Measurements from ENCODE around the gene CD7. TPM values are rescaled to one million over a fixed set of nuclear protein-coding genes. Genes with fewer than 3 reads are reported as not detected.

CD7 gene
- total RNA-seq, 1 experiment from 2014 or later: not detected

DNA sequence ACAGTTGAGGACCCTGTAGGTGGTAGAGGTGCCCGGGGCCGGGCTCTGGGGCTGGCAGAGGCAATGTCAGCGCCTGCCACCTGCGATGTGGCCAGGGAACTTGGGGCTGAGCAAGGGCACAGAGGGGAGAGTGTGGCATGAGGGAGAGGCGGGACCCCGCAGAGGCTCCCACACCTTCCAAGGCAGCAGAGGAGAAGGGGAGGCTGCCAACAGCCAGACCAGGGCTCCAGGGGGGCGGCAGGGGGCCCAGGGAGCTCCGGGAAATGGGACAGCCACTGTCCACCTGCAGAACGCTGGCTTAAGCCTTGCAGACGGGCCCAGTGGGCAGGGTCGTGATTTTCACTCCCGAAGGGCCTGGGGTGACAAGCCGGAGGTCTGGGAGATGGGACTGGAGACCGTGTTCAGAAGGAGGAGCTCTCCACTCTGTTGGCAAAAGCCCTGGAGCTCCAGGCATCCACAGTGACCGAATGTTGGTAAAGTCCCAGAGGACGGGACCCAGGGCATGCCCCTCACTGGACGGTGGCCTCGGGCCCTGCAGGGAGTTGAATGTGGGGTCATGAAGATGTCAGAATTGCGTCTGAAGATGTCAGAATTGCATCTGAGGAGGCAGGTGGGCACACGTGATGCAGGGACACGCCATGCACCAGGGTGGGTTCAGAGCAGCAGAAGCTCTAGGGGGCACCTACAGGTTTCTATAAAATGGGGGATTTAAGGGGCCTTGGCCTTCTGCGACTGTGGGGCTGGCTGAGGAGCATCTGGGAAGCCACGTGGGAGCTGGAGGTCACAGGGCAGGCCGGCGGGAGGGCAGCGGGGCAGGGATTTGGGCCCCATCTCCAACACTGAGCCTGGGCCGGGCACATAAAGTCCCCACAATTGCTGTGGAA, 18.6 kb downstream of the CD7 start:
- Histone ChIP-seq H3K27me3 (no peaks in the 10 kb centered on the region), H3K36me3 (no peaks in the 10 kb centered on the region), H3K9me3 (no peaks in the 10 kb centered on the region), H3K4me3 (peak overlapping the region; percentile 47)
- DNase-seq: no peak

DNA sequence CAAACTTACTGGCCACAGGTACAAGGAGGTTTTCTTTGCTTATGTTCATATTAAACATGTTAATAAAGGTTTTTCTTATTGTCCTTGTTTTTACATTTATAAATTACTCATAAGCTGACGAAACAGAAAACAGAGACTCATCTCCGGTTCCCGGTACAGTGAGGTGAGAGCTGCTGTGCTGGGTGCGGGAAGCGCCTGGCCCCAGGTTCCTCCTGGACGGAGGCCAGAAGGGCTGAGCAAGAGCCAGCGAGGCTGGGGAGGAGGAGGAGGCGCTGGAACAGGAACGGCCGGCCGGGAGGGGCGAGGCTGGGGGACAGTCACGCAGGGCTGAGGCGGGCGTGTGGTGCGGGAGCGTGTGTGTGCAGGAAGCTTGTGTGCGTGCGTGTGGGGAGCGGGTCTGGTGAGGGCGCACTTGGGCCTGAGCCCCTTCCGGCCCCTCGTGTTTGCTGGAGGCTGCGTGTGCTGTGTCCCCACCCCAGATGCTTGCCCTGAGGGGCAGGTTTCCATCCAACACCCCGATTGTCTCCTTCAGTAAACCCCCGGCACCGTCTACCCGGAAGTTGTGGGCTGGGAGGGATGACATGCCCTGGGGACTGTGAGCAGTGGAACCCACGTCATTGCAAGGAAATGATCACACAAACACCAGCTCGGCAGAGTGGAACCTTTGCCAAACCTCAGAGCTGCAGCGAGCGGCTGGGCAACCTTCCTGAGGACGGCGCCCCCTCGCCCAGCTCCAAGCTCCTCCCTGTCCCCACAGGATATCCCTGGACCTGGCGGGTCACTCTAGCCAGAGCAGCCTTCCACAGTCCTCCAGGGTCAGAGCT, 19.5 kb downstream of the CD7 start:
- H3K36me3 ChIP-seq: 0 out of 2 replicates have a peak, but pooled peaks cover 2% of the 10 kb centered on the region

DNA sequence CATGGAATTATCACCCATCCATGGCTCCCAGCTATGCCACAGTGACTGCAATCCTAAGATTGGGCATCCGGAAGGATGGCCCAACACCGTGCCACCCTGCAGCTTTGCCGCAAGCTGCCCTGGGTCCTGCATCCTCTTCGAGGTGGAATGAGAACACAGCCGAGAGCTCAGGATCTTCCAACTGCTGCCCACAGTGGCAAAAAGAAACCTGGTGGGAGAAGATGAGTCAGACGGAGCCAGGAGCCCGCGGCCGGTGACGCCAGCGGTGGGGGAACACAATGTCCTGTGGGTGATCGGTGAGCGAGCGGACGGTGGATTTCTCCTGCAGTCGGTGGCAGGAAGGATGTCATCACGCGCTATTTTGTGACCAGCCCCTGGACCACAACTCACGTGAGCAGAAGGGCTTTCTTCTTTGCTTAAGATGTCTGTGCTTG, 20.1 kb downstream of the CD7 start:
- H3K36me3 ChIP-seq: 0 out of 2 replicates have a peak, but pooled peaks cover 2% of the 10 kb centered on the region
- peak; percentile 76 for DNase-seq

More for the DNA sequence above, 19.5 kb downstream of the CD7 start:
- peak; percentile 91 for DNase-seq
- Histone ChIP-seq H3K9me3 (no peaks in the 10 kb centered on the region), H3K27me3 (no peaks in the 10 kb centered on the region), H3K4me3 (peak overlapping the region; percentile 47)

GRCh38 chr17:82296511-82297279, 20.7 kb downstream of the CD7 start:
- Histone ChIP-seq H3K9me3 (no peaks in the 10 kb centered on the region), H3K27me3 (no peaks in the 10 kb centered on the region), H3K4me3 (peak overlapping the region; percentile 47), H3K36me3 (0 out of 2 replicates have a peak, but pooled peaks cover 2% of the 10 kb centered on the region)
- no peak for DNase-seq

More for the DNA sequence above, 20.1 kb downstream of the CD7 start:
- Histone ChIP-seq H3K27me3 (no peaks in the 10 kb centered on the region), H3K4me3 (peak overlapping the region; percentile 47), H3K9me3 (no peaks in the 10 kb centered on the region)

GRCh38 chr17:82295472-82295814, 22.0 kb downstream of the CD7 start:
- Histone ChIP-seq H3K4me3 (no peak overlapping the region), H3K9me3 (no peaks in the 10 kb centered on the region), H3K27me3 (no peaks in the 10 kb centered on the region), H3K36me3 (0 out of 2 replicates have a peak, but pooled peaks cover 2% of the 10 kb centered on the region)
- DNase-seq: no peak

DNA sequence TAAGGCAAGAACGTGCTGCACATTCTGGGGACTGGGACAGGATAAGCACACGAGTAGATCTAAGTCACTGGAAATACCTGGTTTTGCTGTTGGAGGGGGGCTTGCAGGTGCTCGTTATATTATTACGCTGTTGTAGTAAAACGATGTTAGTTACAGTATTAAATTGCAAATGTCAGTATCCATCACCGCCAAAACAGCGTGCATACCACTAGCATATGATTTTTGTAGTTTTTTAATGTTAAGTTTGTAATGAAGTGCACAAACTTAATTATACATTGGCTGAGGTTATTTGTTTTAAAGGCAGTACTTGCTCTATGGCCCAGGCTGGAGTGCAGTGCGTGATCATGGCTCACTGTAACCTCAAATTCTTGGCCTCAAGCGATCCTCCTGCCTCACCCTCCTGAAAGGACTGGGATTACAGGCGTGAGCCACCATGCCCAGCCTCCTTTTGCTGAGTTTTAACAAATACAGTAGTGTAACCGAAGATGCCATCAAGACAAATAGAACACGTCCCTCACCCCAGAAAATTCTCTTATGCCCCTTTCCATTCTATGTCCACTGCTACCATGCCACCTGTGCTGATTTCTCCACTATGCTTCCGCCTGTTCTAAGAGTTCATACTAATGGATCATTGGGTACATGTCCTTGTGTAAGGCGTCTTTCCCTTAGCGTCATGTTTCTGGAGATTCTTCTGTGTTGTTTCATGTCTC, 23.2 kb downstream of the CD7 start:
- peak overlapping the region; percentile 43 for H3K4me3 ChIP-seq
- no peaks in the 10 kb centered on the region for H3K27me3 ChIP-seq
- H3K9me3 ChIP-seq: no peaks in the 10 kb centered on the region
- no peak for DNase-seq
- H3K36me3 ChIP-seq: 0 out of 2 replicates have a peak, but pooled peaks cover 2% of the 10 kb centered on the region

DNA sequence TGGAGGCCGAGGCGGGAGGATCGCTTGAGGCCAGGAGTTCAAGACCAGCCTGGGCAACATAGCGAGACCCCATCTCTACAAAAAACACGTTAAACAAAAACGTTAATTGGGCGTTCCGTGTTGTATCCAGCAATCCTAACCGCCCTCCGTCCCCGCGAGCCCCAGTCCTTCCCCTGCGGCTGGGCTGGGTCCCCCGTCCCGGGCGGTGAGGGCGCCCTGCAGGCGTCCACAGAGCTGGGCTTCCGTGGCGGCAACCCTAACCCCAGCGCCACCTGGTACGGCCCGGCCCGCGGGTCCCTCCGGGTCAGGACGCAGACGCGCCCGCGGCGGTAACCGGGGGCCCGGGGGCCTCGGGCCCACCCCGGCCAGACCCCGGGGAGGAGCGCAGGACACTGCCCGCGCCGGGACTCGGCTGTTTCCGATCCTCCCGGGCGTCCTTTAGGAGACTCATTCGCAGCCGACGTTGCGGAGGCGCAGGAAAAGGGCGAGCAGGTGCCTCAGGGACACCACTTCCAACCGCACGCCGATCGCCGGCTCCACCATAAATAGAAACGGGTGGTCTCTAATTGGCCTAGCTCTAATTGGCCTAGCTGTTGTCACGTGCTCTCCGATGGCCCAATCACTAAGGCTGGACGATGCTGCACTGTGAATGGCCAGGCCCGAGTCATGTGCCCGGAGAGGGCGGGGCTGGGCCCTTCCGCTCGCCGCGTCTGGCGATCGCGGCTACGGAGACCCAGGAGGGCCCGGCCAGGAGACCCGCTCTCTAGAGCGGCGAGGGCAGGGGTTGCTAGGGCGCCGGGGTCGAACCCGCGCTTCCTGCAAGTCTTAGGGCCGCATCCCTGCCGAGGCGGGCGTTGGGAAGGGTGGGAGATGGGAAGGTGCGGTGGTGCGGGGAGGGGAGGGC, 24.9 kb downstream of the CD7 start:
- 0 out of 2 replicates have a peak, but pooled peaks cover 2% of the 10 kb centered on the region for H3K36me3 ChIP-seq
- no peaks in the 10 kb centered on the region for H3K27me3 ChIP-seq
- peak; percentile 99 for DNase-seq
- peak overlapping the region; percentile 78 for H3K4me3 ChIP-seq
- H3K9me3 ChIP-seq: peaks cover under 1% of the 10 kb centered on the region

DNA sequence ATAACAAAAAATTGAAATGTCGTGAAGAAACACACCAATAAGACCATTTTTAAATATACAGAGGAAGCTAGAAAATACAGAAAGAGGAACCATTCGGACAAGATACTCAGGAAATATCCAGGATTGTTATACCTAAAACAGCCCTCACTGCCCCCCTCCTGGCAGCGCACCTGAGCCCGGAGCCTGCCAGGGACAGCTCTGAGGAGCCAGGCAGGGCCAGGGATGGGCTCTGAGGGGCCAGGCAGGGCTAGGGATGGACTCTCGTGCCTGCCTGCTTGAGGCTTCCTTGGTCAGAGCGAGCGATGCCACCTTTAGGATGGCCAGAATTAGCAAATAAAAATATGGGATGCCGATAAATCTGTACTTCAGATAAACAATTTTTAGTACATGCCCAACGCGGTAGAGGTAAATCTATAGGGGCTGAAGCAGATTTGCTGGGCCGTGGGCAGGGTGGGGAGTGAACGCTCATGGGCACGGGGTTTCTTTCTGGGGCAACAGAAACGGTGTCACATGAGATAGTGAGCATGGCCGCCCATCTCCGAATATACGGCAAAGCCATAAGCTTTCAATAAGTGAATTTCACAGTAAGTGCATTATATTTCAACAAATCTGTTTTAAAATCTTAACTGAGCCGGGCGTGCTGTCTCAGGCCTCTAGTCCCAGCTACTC, 25.7 kb downstream of the CD7 start:
- Histone ChIP-seq H3K36me3 (0 out of 2 replicates have a peak, but pooled peaks cover 2% of the 10 kb centered on the region), H3K9me3 (peaks cover 8% of the 10 kb centered on the region), H3K27me3 (no peaks in the 10 kb centered on the region), H3K4me3 (peak overlapping the region; percentile 78)
- DNase-seq: no peak

- no peak overlapping the region for H3K4me3 ChIP-seq
- H3K36me3 ChIP-seq: no peaks in the 10 kb centered on the region
- DNase-seq: peak; percentile 43
- no peaks in the 10 kb centered on the region for H3K27me3 ChIP-seq
- H3K9me3 ChIP-seq: peaks cover 8% of the 10 kb centered on the region
These were observed 29.3 kb downstream of the CD7 start for GRCh38 chr17:82287868-82288801.

DNA sequence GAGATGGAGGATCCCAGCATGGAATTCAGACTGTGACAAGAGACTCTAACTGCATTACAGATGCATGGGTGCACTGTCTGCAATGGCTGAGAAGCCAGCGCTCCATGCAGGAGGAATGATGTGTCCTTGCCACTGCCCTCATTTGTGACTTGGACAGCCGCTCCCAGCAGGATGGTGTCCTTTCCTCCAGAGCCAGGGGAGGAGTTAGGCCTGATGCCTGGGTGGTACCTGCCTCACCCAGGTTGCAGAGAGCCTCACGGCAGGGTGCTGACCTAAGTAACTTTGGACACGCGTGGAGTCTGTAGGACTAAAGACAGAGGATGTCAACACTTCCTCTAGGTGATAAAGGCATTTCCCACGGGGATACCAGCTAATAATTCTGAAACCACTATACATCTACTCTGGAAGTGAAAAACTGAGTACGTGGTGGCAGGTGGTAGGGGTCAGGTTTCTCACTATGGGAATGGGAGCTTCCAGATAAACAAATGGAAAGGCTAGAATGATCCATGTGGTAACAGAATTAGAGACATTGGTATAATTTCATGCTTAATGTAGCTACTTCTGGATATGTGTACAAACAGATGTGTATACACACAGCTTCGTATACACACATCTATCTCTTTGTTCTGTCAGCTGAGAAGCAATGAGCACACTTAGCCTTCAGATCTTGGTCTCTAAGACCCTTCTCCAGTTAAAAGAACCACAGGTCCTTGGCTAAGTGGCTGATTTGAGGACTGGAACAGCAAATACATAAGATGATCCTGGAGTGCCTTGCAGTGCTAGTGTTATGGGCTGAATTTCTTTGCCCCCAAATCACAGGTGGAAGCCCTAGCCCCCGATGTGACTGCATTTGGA, 30.2 kb downstream of the CD7 start:
- DNase-seq: no peak
- H3K27me3 ChIP-seq: no peaks in the 10 kb centered on the region
- H3K9me3 ChIP-seq: peaks cover 8% of the 10 kb centered on the region
- no peak overlapping the region for H3K4me3 ChIP-seq
- H3K36me3 ChIP-seq: no peaks in the 10 kb centered on the region

DNA sequence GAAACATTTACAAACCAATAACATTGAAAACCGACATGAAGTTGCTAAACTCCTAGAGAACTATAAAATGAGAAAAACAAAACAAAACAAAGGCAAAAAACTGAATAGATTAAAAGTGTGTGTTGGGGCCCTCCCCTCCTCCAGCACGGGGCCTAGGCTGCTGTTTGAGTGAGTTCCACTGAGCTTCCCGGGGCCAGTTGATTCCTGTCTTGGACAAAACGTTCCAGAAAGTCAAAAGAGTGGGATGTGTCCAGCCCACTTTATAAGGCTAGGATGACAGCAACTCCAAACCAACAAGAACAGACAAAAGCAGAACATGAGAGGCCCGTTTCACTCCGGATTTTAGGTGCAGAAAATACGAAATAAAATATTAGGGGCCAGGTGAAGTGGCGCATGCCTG, 32.3 kb downstream of the CD7 start:
- H3K9me3 ChIP-seq: peaks cover 8% of the 10 kb centered on the region
- no peak for DNase-seq
- no peak overlapping the region for H3K4me3 ChIP-seq
- H3K27me3 ChIP-seq: no peaks in the 10 kb centered on the region
- no peaks in the 10 kb centered on the region for H3K36me3 ChIP-seq

DNA sequence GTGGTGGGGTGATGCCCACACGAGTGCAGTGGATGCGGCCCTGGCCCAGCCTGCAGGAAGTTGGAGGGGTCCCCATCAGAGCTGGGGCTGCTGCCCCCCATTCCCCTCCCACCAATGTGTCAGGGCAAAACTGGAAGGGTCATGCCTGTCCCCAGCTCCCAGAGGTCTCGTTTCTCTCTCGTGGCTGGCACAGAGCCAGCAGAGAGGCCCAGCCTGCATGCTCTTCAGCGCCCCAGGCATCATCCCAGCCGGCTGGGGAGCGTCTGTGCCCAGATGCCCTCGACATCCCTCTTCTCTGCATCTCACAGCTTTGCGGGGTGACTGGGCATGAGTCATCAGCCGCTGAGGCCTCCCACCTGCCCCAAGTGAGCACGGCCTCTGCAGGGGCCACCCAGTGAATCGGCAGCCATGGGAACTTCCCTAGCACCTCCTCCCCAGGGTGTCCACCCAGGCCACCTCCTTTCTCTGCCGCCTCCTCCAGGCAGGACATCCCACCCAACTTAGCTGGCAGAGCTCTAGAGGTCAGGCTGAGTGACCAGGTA, 34.1 kb downstream of the CD7 start:
- Histone ChIP-seq H3K9me3 (peaks cover 8% of the 10 kb centered on the region), H3K27me3 (no peaks in the 10 kb centered on the region), H3K36me3 (no peaks in the 10 kb centered on the region), H3K4me3 (no peak overlapping the region)
- DNase-seq: peak; percentile 81

Data from MG63 (cell line).